ENCODE results near the gene CD300LD.

Gene CD300LD

GRCh38 chr17:74543406-74543805, 48.7 kb downstream of the CD300LD start:
- POLR2A ChIA-PET: no interaction called here
- Histone ChIP-seq H3K27ac (ENCODE audit: extremely low read depth, low read depth, low read length) (no peak overlapping the region), H3K4me1 (ENCODE audit: control insufficient read depth, insufficient read depth, low read length) (no peaks in the 10 kb centered on the region), H3K9me3 (ENCODE audit: control insufficient read depth, insufficient read depth, low read depth, low read length) (no peaks in the 10 kb centered on the region), H3K36me3 (ENCODE audit: control insufficient read depth in 2 of 2, insufficient read depth in 1 of 2, low read length in 2 of 2) (no peaks in the 10 kb centered on the region), H3K4me3 (ENCODE audit: low read depth, low read length) (no peak overlapping the region)
- CTCF ChIA-PET: interaction anchor here (0.7 kb wide), 1 partner anchor 25 kb away, joined by 3 read pairs; no protein-coding TSS in a partner anchor
- TF ChIP-seq ZNF366 (tag by site-specific recombination; conservative IDR thresholded peaks at IDR 0.05) (no peak), CTCF (tag by site-specific recombination; IDR thresholded peaks at IDR 0.05) (no peak), ZNF768 (tag by site-specific recombination; IDR thresholded peaks at IDR 0.05) (no peak), ZNF707 (tag by site-specific recombination; IDR thresholded peaks at IDR 0.05) (no peak), SP2 (tag by site-specific recombination; IDR thresholded peaks at IDR 0.05) (no peak), ZNF311 (tag by site-specific recombination; IDR thresholded peaks at IDR 0.05; ENCODE audit: borderline replicate concordance) (no peak), FEZF1 (tag by site-specific recombination; IDR thresholded peaks at IDR 0.05) (no peak), ZNF354C (tag by site-specific recombination; IDR thresholded peaks at IDR 0.05; ENCODE audit: borderline replicate concordance, low read depth) (no peak), ZNF174 (tag by site-specific recombination; IDR thresholded peaks at IDR 0.05) (no peak), ZNF10 (tag by site-specific recombination; IDR thresholded peaks at IDR 0.05) (no peak), ZNF280D (tag by site-specific recombination; IDR thresholded peaks at IDR 0.05) (no peak), ATF2 (tag by site-specific recombination; IDR thresholded peaks at IDR 0.05; ENCODE audit: low read depth) (no peak), ZNF629 (tag by site-specific recombination; IDR thresholded peaks at IDR 0.05) (no peak), ZNF248 (tag by site-specific recombination; IDR thresholded peaks at IDR 0.05) (no peak), GFI1B (tag by site-specific recombination; IDR thresholded peaks at IDR 0.05) (no peak)

GRCh38 chr17:74542727-74543383, 49.2 kb downstream of the CD300LD start:
- Histone ChIP-seq H3K9me3 (ENCODE audit: control insufficient read depth, insufficient read depth, low read depth, low read length) (no peaks in the 10 kb centered on the region), H3K4me1 (ENCODE audit: control insufficient read depth, insufficient read depth, low read length) (no peaks in the 10 kb centered on the region), H3K27ac (ENCODE audit: extremely low read depth, low read depth, low read length) (no peak overlapping the region), H3K36me3 (ENCODE audit: control insufficient read depth in 2 of 2, insufficient read depth in 1 of 2, low read length in 2 of 2) (no peaks in the 10 kb centered on the region), H3K4me3 (ENCODE audit: low read depth, low read length) (no peak overlapping the region)
- ChIA-PET POLR2A (no interaction called here), CTCF (interaction anchor here (1.2 kb wide), 1 partner anchor 23 kb away, joined by 3 read pairs; no protein-coding TSS in a partner anchor)
- TF ChIP-seq KLF9 (tag by site-specific recombination; IDR thresholded peaks at IDR 0.05; ENCODE audit: low read depth): no peak
- TF ChIP-seq ZNF19 (tag by site-specific recombination; IDR thresholded peaks at IDR 0.05; ENCODE audit: low read depth): no peak
- TF ChIP-seq ZNF449 (tag by site-specific recombination; IDR thresholded peaks at IDR 0.05): no peak
- TF ChIP-seq RBAK (tag by site-specific recombination; IDR thresholded peaks at IDR 0.05): no peak
- TF ChIP-seq ZNF549 (tag by site-specific recombination; IDR thresholded peaks at IDR 0.05): no peak
- TF ChIP-seq ZNF26 (tag by site-specific recombination; IDR thresholded peaks at IDR 0.05): no peak
- TF ChIP-seq ZFHX2 (tag by site-specific recombination; conservative IDR thresholded peaks at IDR 0.05): no peak
- TF ChIP-seq EGR2 (tag by site-specific recombination; IDR thresholded peaks at IDR 0.05; ENCODE audit: low read depth): no peak
- TF ChIP-seq ZFP37 (tag by site-specific recombination; IDR thresholded peaks at IDR 0.05): no peak
- TF ChIP-seq ZNF2 (tag by site-specific recombination; IDR thresholded peaks at IDR 0.05): no peak
- no peak for TF ChIP-seq ZNF600 (tag by site-specific recombination; IDR thresholded peaks at IDR 0.05)
- no peak for TF ChIP-seq ZNF202 (tag by site-specific recombination; IDR thresholded peaks at IDR 0.05; ENCODE audit: borderline replicate concordance)

All from HEK293 (cell line).